ENCODE results near the gene NLRP1.

GRCh38 chr17:5630434-5630833 is 46.1 kb upstream of the NLRP1 start:
- TF ChIP-seq POLR2A (IDR thresholded peaks at IDR 0.05) (no peak), CTCF (IDR thresholded peaks at IDR 0.05) (no peak), EP300 (IDR thresholded peaks at IDR 0.05) (no peak)
